HepG2 (cell line): ENCODE measurements around the gene CBX2. TPM values are rescaled to one million over a fixed set of nuclear protein-coding genes. Genes with fewer than 3 reads are reported as not detected.
A peak's percentile ranks its signal among the peaks of the same experiment; 100 is the strongest.

Source experiments
- ATAC-seq: fragments of 200-7000 bp; cut with Tn5 transposase; 3 replicates; pipeline ENCODE4 v1.9.1; 2020; ENCODE audit warnings: mild to moderate bottlenecking, moderate library complexity
- BruUV-seq: library from RNA; stranded (reverse); fragments of 400-500 nt; replicated peaks from 2 replicates; lab custom pipeline; 2021; lab: Mats Ljungman, UMichigan
- CTCF ChIA-PET: fragments of 300-600 bp; formaldehyde crosslinking; extraction: SDS; loops from one replicate; lab custom pipeline; 2021; ENCODE audit warnings: low total read pairs, inconsistent platforms, low intra/inter-chr PET ratio; lab: Yijun Ruan, JAX
- POLR2A ChIA-PET: fragments of 350-600 bp; sonication (Branson Sonifier 250); formaldehyde crosslinking; loops from one replicate; lab custom pipeline; 2020; ENCODE audit warnings: antibody characterized with exemption, inconsistent platforms; lab: Yijun Ruan, JAX
- DNase-seq: peaks from one replicate; pipeline ENCODE4 v3.0.0-alpha.2; 2015; ENCODE audit warnings: low spot score
- FAIRE-seq: peaks from 3 replicates; lab custom pipeline; 2011; peaks lifted over from hg19 to GRCh38; lab: Jason Lieb, UNC
- H2AFZ ChIP-seq: one replicate; pipeline ENCODE4 v1.6.1; 2011; ENCODE audit warnings: low read length, inconsistent platforms
- H3K27ac ChIP-seq: fragments of 300-600 bp; 3 replicates; pipeline ENCODE4 v1.8.0; 2011; ENCODE audit warnings: mixed run types, mild to moderate bottlenecking, mixed read lengths, low read length, inconsistent platforms; ENCODE audit not compliant: insufficient read depth; ENCODE audit errors: extremely low read length
- H3K27me3 ChIP-seq, 2 experiments: fragments of 200-600 bp in 1 of 2; 2 replicates in 1 of 2; 3 replicates in 1 of 2; pipeline versions ENCODE4 v1.6.0 to v1.8.0; 2011; ENCODE audit warnings: low read length in 2 of 2, mild to moderate bottlenecking in 2 of 2, moderate library complexity in 2 of 2, inconsistent platforms in 1 of 2; ENCODE audit not compliant: insufficient read depth in 2 of 2, control insufficient read depth in 1 of 2
- H3K36me3 ChIP-seq, 2 experiments: fragments of 200-600 bp in 1 of 2; replicated peaks in 1 of 2; 2 replicates in 1 of 2; 3 replicates in 1 of 2; pipeline versions ENCODE4 v1.5.1 to v1.8.0; 2011; ENCODE audit warnings: low read length in 2 of 2, inconsistent platforms in 1 of 2; ENCODE audit not compliant: insufficient read depth in 2 of 2, control insufficient read depth in 1 of 2
- H3K4me1 ChIP-seq: 2 replicates; pipeline ENCODE4 v1.5.1; 2012; ENCODE audit warnings: low read length, inconsistent platforms; ENCODE audit not compliant: insufficient read depth
- H3K4me2 ChIP-seq: 2 replicates; pipeline ENCODE4 v1.6.0; 2011; ENCODE audit warnings: low read depth, low read length, inconsistent platforms
- H3K4me3 ChIP-seq, 3 experiments: fragments of 200-600 bp in 1 of 3; sonication (generic), shearing (Covaris generic) in 1 of 3; replicated peaks in 1 of 3; 2 replicates each; pipeline ENCODE4 v1.5.1; 2011 to 2016; ENCODE audit warnings: low read length in 3 of 3, inconsistent platforms in 2 of 3, low read depth in 2 of 3, mild to moderate bottlenecking in 2 of 3, control low read depth in 1 of 3, mixed read lengths in 1 of 3; ENCODE audit not compliant: insufficient read depth in 1 of 3
- H3K79me2 ChIP-seq: one replicate; pipeline ENCODE4 v1.6.1; 2011; ENCODE audit warnings: low read length, inconsistent platforms; ENCODE audit not compliant: insufficient read depth
- H3K9ac ChIP-seq: 2 replicates; pipeline ENCODE4 v1.6.0; 2011; ENCODE audit warnings: mild to moderate bottlenecking, low read depth, low read length, inconsistent platforms; ENCODE audit not compliant: insufficient read depth
- H3K9me3 ChIP-seq: 2 replicates; pipeline ENCODE4 v1.5.1; 2012; ENCODE audit warnings: mild to moderate bottlenecking, low read length
- H4K20me1 ChIP-seq: 2 replicates; pipeline ENCODE4 v1.6.0; 2011; ENCODE audit warnings: inconsistent platforms, mild to moderate bottlenecking, low read length, moderate library complexity; ENCODE audit not compliant: insufficient read depth
- AHR ChIP-seq: IDR thresholded peaks from 2 replicates; pipeline ENCODE4 v1.6.1; 2018; ENCODE audit warnings: missing genetic modification reagents, missing compliant biosample characterization
- ATRX ChIP-seq: sonication (generic); formaldehyde crosslinking; IDR thresholded peaks from 2 replicates; pipeline ENCODE4 v1.4.0; 2020; ENCODE audit warnings: missing genetic modification reagents, borderline replicate concordance
- CEBPG ChIP-seq: IDR thresholded peaks from 2 replicates; pipeline ENCODE4 v1.6.1; 2016
- CENPT ChIP-seq: sonication (generic); formaldehyde crosslinking; IDR thresholded peaks from 2 replicates; pipeline ENCODE4 v1.8.0; 2022; ENCODE audit warnings: low read depth, mild to moderate bottlenecking, moderate library complexity, missing genetic modification reagents
- HDAC1 ChIP-seq: sonication (generic); formaldehyde crosslinking; IDR thresholded peaks from 2 replicates; pipeline ENCODE4 v1.5.1; 2020; ENCODE audit warnings: mild to moderate bottlenecking, missing genetic modification reagents
- HDAC2 ChIP-seq: sonication (generic); formaldehyde crosslinking; IDR thresholded peaks from 2 replicates; pipeline ENCODE4 v1.4.0; 2020; ENCODE audit warnings: missing genetic modification reagents
- MAZ ChIP-seq, 2 experiments: sonication (generic) in 1 of 2; formaldehyde crosslinking in 1 of 2; IDR thresholded peaks; 2 replicates each; pipeline versions ENCODE4 v1.5.0 to v1.6.1; 2012 to 2020; ENCODE audit warnings: low read depth in 2 of 2, mild to moderate bottlenecking in 2 of 2, borderline replicate concordance in 1 of 2, improper control_type of control experiment in 1 of 2, low read length in 1 of 2, missing genetic modification reagents in 1 of 2, moderate library complexity in 1 of 2
- MXD4 ChIP-seq: IDR thresholded peaks from 2 replicates; pipeline ENCODE4 v1.6.1; 2016; ENCODE audit warnings: mild to moderate bottlenecking, missing biosample characterization, missing genetic modification reagents
- RARG ChIP-seq: sonication (generic); formaldehyde crosslinking; IDR thresholded peaks from 2 replicates; pipeline ENCODE4 v1.4.0; 2020; ENCODE audit warnings: low read depth, mild to moderate bottlenecking, missing genetic modification reagents
- ZBTB38 ChIP-seq: sonication (generic); formaldehyde crosslinking; IDR thresholded peaks from 2 replicates; pipeline ENCODE4 v1.5.1; 2020; ENCODE audit warnings: mild to moderate bottlenecking, missing genetic modification reagents
- ZEB1 ChIP-seq: IDR thresholded peaks from 2 replicates; pipeline ENCODE4 v1.6.1; 2012; ENCODE audit warnings: mild to moderate bottlenecking, low read depth, inconsistent platforms; ENCODE audit not compliant: insufficient replicate concordance
- ZNF138 ChIP-seq: sonication (generic); formaldehyde crosslinking; IDR thresholded peaks from 2 replicates; pipeline ENCODE4 v1.5.0; 2020; ENCODE audit warnings: mild to moderate bottlenecking, low read depth, missing genetic modification reagents
- ZNF331 ChIP-seq: sonication (generic); formaldehyde crosslinking; IDR thresholded peaks from 2 replicates; pipeline ENCODE4 v1.4.0; 2020; ENCODE audit warnings: missing genetic modification reagents
- ZNF350 ChIP-seq: sonication (generic); formaldehyde crosslinking; IDR thresholded peaks from 2 replicates; pipeline ENCODE4 v1.4.0; 2020; ENCODE audit warnings: mild to moderate bottlenecking, low read depth, missing genetic modification reagents, borderline replicate concordance
- ZNF605 ChIP-seq: sonication (generic); formaldehyde crosslinking; IDR thresholded peaks from 2 replicates; pipeline ENCODE4 v1.8.0; 2022; ENCODE audit warnings: mild to moderate bottlenecking, missing genetic modification reagents
- ZNF749 ChIP-seq: sonication (generic); formaldehyde crosslinking; IDR thresholded peaks from 2 replicates; pipeline ENCODE4 v1.8.0; 2022; ENCODE audit warnings: mild to moderate bottlenecking, missing genetic modification reagents, moderate library complexity, borderline replicate concordance
- WGBS: methylation state at CpG from one replicate; pipeline ENCODE4 v1.1.6; 2017; ENCODE audit warnings: low lambda C conversion rate; 5-methylcytosine and 5-hydroxymethylcytosine counted together
- in situ Hi-C: cut with HindIII; loops from 2 replicates; pipeline ENCODE4 v1.10.0; 2017; ENCODE audit warnings: low pct_unique_long_range_greater_than_20kb; ENCODE audit not compliant: extremely low pct_ligation_motif_present
- intact Hi-C: fragments of 100-400 bp; cut with micrococcal nuclease; formaldehyde crosslinking; loops from one replicate; pipeline ENCODE4 v1.10.0; 2022; ENCODE audit not compliant: unreplicated experiment
- polyA plus RNA-seq, 8 experiments: library from polyadenylated mRNA; depleted of rRNA in 3 of 8; stranded (reverse) in 7 of 8; unstranded in 1 of 8; fragments of >200 nt; fragmentation: Illumina TruSeq in 4 of 8; extraction: Trizol in 4 of 8; gene quantifications; 2 replicates each; pipeline versions ENCODE4 v1.2.1 to v1.2.3, GENCODE V29; 2011 to 2016; ENCODE audit warnings: low read depth in 4 of 8, missing spikeins in 1 of 8, mixed read lengths in 1 of 8; ENCODE audit not compliant: insufficient read depth in 1 of 8
- total RNA-seq, 5 experiments: library from RNA; depleted of rRNA; stranded (reverse); fragments of >200 nt; fragmentation: Illumina TruSeq; extraction: Trizol; gene quantifications; 2 replicates each; pipeline ENCODE4 v1.2.3, GENCODE V29; 2016; ENCODE audit warnings: low read depth in 1 of 5
- TF ChIP-seq, protein P1 (sequence below): sonication (generic); formaldehyde crosslinking; IDR thresholded peaks from 2 replicates; pipeline ENCODE4 v1.8.0; 2022; ENCODE audit warnings: mild to moderate bottlenecking, missing genetic modification reagents
- TF ChIP-seq, protein P2 (sequence below): IDR thresholded peaks from 2 replicates; pipeline ENCODE4 v1.6.1; 2012; ENCODE audit warnings: inconsistent platforms
- TF ChIP-seq, protein P3 (sequence below): IDR thresholded peaks from 2 replicates; pipeline ENCODE4 v1.6.1; 2016; ENCODE audit warnings: low read depth, borderline replicate concordance
- TF ChIP-seq, protein P4 (sequence below): sonication (generic); formaldehyde crosslinking; IDR thresholded peaks from 2 replicates; pipeline ENCODE4 v1.5.0; 2020; ENCODE audit warnings: missing genetic modification reagents

Gene CBX2
- total and polyA plus RNA-seq, 2 of the 13 experiments (the other 11 are each of a cell fraction or from before 2014, with no cell fraction given), result 14.5 to 31.1 TPM

DNA sequence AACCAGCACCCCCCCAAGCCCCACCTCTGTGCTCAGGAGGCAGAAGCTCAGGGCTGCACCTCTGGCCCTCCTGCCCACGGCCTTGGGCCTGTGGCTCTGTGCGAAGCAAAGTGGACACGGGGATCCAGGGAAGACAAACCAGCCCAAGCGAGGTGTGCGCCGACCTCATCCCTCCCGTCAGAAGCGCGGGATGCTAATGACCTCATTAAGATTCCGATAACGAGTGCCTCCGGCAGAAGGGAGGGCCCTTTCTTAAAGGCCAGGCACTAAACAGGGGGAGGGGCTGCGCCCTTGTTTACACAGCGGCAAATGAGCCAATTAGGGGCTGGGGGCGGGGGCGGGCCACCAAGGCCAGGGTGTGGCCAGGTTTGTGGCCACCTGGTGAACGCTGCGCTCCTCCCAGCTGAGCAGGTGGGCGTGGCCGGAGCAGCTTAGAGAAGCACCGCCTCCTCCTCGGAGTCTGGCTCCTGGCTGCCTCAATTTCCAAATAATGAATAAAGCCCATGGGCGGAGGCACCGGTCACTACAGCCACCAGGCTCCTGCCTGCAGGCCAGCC lies 58.1 kb downstream of the CBX2 start (continued):
- TF ChIP-seq MAZ (IDR thresholded peaks at IDR 0.05; ENCODE audit: borderline replicate concordance, low read depth, low read length), result 0 out of 2 replicates have a peak, but pooled peaks have one; percentile 2
- no peak for TF ChIP-seq MAZ (CRISPR knock-in tag; IDR thresholded peaks at IDR 0.05; ENCODE audit: low read depth)
- TF ChIP-seq, protein P1, sequence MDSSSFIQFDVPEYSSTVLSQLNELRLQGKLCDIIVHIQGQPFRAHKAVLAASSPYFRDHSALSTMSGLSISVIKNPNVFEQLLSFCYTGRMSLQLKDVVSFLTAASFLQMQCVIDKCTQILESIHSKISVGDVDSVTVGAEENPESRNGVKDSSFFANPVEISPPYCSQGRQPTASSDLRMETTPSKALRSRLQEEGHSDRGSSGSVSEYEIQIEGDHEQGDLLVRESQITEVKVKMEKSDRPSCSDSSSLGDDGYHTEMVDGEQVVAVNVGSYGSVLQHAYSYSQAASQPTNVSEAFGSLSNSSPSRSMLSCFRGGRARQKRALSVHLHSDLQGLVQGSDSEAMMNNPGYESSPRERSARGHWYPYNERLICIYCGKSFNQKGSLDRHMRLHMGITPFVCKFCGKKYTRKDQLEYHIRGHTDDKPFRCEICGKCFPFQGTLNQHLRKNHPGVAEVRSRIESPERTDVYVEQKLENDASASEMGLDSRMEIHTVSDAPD (CRISPR knock-in tag), result no peak
- TF ChIP-seq, protein P2, sequence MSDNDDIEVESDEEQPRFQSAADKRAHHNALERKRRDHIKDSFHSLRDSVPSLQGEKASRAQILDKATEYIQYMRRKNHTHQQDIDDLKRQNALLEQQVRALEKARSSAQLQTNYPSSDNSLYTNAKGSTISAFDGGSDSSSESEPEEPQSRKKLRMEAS, result no peak
- no peak for TF ChIP-seq CENPT (CRISPR knock-in tag)
- no peak for TF ChIP-seq ZEB1
- TF ChIP-seq HDAC2 (CRISPR knock-in tag), result no peak
- no peak for TF ChIP-seq ZNF138 (CRISPR knock-in tag)
- no peak for TF ChIP-seq ATRX (CRISPR knock-in tag)
- TF ChIP-seq MXD4 (CRISPR knock-in tag), result no peak

DNA sequence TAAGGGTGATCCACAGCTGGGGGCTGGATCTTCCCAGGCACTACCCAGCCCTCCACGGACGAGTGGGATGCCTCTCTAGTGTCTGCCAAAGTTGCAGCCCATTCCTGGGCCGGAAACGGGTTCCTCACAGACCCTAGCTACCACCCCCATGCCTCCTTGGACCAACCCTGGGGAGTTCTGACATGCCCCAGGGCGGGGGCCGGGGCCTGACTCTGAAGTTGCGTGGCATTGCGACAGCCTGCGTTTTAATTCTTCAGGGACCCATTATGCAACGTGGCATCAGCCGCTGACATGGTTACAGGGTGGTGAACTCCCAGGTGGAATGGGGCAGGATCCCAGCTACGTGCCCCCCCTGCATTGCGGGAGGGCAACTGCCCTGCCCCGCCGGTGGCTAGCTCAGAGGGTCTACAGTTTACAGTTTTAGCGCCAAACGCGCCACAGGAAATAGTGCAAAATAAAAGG lies 58.6 kb downstream of the CBX2 start:
- WGBS, result 58% methylated on average over 6 of the region's 18 CpGs
- no peaks in the 10 kb centered on the region; a peak in 1 of 5 replicates for H3K27me3 ChIP-seq
- BruUV-seq, result no TSS peak
- FAIRE-seq (no peak), DNase-seq (no peak), ATAC-seq (no peak)
- CTCF ChIA-PET, result no interaction called here
- peaks cover 39% of the 10 kb centered on the region for H3K79me2 ChIP-seq
- peak overlapping the region; percentile 57 for H3K27ac ChIP-seq
- peaks cover 44% of the 10 kb centered on the region for H4K20me1 ChIP-seq
- H3K36me3 ChIP-seq, result peaks cover 11 to 12% of the 10 kb centered on the region in 2 experiments
- H3K4me1 ChIP-seq, result peaks cover 63% of the 10 kb centered on the region
- no peak overlapping the region for H2AFZ ChIP-seq
- H3K4me2 ChIP-seq, result peak overlapping the region; percentile 97
- intact Hi-C loops (loop anchor here (5.0 to 10.0 kb wide), 3 partner anchors 39 to 92 kb away; partner anchors contain the start of gene CBX8), in situ Hi-C loops (loop anchor here (5.0 kb wide), 1 partner anchor 156 kb away; no protein-coding TSS in a partner anchor)
- POLR2A ChIA-PET, result interaction anchor here (0.7 to 11.1 kb wide), 19 partner anchors 8 to 187 kb away, joined by 3 to 274 read pairs (median 6); partner anchors contain the start of genes CBX2 and CBX8
- H3K9ac ChIP-seq, result peak overlapping the region; percentile 79
- H3K4me3 ChIP-seq, result peak overlapping the region; percentile 77 to 100 (median 87)
- no peaks in the 10 kb centered on the region for H3K9me3 ChIP-seq
- TF ChIP-seq RARG (CRISPR knock-in tag) (no peak), ZNF605 (CRISPR knock-in tag) (peak; percentile 42; the same call in 1 of the 2 replicates), AHR (CRISPR knock-in tag) (0 out of 2 replicates have a peak, but pooled peaks have one; percentile 6), HDAC1 (no peak), ZNF331 (CRISPR knock-in tag) (0 out of 2 replicates have a peak, but pooled peaks have one; percentile 4), ZBTB38 (CRISPR knock-in tag) (0 out of 2 replicates have a peak, but pooled peaks have one; percentile 33), ZNF749 (CRISPR knock-in tag) (peak; percentile 68; the same call in 1 of the 2 replicates), ZNF350 (CRISPR knock-in tag) (peak; percentile 0; the same call in 1 of the 2 replicates), CEBPG (CRISPR knock-in tag) (peak; percentile 50)
- TF ChIP-seq, protein P3, sequence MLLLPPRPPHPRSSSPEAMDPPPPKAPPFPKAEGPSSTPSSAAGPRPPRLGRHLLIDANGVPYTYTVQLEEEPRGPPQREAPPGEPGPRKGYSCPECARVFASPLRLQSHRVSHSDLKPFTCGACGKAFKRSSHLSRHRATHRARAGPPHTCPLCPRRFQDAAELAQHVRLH (CRISPR knock-in tag), result no peak
- TF ChIP-seq, protein P4, sequence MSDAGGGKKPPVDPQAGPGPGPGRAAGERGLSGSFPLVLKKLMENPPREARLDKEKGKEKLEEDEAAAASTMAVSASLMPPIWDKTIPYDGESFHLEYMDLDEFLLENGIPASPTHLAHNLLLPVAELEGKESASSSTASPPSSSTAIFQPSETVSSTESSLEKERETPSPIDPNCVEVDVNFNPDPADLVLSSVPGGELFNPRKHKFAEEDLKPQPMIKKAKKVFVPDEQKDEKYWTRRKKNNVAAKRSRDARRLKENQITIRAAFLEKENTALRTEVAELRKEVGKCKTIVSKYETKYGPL (CRISPR knock-in tag), result 0 out of 2 replicates have a peak, but pooled peaks have one; percentile 23
